NCI-H510A treated with DMSO at 0.1 percent for 48 hours (cell line): ENCODE data around the gene WIPF1.
"Not testable (repeated sequence)": the region's sequence is repeated elsewhere in the genome, so short reads cannot be mapped to it uniquely, and the experiment has no call there.

Source experiments
- DNase-seq: peaks from one replicate; lab custom pipeline; 2025; lab: John Stamatoyannopoulos, UW

The WIPF1 gene

DNA sequence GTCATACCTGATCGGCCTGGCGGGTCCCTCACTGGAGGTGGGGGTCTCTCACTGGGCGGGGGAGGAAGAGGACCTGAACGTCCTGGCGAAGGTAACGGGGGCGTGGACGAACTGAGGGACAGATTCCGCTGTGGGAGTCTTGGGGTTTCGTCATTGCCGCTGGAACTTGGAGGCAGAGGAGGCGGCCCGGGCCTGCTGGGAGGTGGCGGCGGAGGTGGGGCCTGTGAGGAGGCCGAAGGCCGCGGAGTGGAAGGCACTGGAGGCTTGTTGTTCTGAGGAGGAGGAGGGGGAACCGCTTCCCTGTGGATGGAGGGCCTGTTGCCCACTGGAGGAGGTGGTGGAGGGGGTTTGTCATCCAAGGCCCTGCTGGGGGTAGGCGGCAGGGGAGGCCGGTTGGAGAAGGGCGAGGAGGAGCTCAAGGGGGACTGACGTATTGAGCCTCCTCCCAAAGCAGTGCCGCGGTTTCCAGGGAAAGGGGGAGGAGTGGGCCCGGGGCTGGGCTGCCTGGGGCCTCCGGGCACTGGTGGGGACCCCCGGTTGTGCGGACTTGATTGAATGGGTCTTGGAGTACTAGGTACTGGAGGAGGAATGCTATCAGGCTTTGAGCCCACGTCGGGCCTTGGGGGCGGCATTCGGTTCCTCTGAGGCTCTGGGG lies 25.8 kb downstream of the WIPF1 start:
- no peak for DNase-seq

GRCh38 chr2:174570318-174570958 lies 27.2 kb downstream of the WIPF1 start:
- DNase-seq = no peak

- no peak for DNase-seq
Observed at GRCh38 chr2:174569678-174570077, 27.9 kb downstream of the WIPF1 start.

DNA sequence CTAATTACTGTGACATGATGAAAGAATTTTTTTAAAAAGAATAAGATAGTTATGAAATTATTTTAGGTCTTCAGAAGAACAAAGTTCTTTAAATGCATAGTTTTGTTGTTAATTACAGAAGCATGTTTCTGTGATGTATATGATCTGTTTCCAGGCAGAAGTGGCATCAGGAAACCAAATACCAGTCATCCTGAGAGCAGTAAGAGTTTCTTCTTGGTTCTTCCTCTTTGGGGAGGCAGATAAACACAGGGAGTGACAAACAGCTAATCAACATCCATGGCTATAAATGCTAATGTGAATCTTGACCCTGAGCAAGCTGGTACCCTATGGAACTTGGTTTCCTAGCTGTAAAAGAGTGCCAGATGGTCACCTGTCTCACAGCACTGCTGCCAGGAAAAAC lies 29.2 kb downstream of the WIPF1 start:
- no peak for DNase-seq

DNA sequence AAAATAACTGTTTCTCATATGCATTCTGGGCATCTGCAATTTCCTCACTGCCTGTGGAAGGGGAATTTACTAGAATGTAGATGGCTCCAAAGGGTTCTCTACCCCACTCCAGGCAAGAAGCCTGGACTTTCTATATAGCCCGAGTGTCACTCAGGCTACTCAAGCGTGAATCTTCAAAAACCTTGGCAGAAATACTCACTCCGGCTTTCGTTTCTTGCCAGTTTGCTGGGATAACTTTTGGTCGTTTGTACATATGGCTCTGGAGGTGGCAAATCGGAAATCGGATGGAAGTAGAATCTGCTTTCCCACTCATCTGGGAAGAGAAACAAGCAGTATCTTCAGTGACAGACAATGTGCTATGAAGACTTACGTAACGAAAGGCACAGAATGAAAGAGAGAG lies 30.7 kb downstream of the WIPF1 start:
- DNase-seq = no peak

DNA sequence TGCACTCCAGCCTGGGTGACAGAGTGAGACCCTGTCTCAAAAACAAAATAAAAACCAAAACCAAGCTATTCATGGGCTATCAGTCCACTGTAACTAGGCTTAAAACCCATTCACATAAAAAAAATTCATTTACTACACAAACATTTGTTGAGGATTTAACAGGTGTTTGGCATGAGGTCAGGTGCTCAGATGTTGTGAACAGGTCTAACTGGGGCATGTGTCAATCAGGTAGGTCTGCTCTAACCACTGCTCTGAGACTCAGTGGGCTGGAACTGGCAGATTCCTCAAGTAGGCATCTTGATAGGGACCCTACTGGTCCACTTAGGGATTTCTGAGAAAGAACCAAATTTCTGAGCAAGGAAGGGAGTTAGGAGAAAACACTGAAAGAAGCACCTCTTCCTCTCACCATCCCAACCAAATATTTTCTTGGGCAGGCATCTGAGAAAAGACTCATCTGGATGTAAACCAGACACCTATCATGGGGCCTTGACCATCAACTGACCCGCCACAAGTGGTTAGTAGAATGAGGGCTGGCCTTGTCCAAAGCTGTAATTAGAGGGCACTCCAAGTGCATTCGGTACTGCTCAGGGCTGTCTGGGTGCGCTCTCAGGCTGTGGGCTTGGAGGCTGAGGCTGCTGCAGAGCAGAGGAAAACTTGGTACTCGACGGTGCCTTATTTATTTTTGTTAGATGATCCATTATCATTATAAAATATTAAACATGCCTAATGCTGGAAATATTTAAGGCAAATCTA lies 33.9 kb downstream of the WIPF1 start:
- DNase-seq = no peak

GRCh38 chr2:174561972-174562370 lies 35.6 kb downstream of the WIPF1 start:
- no peak for DNase-seq

GRCh38 chr2:174561283-174561971 lies 36.2 kb downstream of the WIPF1 start:
- DNase-seq = no peak

DNA sequence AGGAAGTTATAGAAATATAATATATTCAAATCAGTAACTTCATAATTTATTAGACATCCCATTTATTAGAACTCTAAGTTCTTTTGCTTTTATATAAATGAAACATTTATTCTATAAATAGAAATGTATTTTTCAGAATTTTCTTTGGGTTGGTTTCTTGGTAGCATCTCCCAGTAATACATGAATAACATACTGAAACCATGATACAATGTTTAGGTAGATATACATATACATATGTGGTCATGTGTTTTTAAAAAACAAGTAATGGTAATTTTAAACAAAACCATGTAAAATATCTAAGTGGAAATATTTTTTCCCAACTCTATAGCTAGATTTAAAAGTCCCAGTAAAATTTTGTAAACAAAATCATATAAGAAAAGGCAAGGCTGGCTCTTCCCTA lies 36.9 kb downstream of the WIPF1 start:
- DNase-seq = no peak

GRCh38 chr2:174555998-174556397 lies 41.6 kb downstream of the WIPF1 start:
- no peak for DNase-seq

DNA sequence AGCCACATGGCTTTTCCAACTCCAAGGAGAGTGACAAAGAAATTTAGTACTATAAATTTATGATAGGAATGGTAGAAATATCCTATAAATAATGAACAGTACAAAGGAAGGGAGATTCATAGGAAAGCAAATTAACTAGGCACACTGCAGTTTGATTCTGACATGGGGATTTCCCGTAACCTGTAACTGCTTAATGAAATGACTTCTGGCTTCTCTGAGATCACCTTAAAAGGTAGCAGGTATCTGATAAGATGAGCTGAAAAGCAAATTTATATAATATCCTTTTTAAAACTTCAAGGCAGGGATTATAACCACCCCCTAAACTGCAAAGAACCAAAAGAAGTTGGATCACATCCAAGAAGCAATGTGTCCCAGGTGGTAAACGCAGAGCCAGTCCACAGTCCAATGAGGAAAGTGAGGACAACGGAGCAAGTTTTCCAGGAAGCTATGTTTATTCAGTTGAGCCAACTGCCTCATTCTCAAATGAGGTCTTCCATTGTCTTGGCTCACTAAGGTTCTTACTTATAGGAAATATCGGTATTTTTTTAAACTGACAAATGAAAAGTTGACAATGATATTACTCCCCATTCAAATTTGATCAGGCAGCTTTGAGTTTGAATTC lies 43.0 kb downstream of the WIPF1 start:
- DNase-seq = no peak

DNA sequence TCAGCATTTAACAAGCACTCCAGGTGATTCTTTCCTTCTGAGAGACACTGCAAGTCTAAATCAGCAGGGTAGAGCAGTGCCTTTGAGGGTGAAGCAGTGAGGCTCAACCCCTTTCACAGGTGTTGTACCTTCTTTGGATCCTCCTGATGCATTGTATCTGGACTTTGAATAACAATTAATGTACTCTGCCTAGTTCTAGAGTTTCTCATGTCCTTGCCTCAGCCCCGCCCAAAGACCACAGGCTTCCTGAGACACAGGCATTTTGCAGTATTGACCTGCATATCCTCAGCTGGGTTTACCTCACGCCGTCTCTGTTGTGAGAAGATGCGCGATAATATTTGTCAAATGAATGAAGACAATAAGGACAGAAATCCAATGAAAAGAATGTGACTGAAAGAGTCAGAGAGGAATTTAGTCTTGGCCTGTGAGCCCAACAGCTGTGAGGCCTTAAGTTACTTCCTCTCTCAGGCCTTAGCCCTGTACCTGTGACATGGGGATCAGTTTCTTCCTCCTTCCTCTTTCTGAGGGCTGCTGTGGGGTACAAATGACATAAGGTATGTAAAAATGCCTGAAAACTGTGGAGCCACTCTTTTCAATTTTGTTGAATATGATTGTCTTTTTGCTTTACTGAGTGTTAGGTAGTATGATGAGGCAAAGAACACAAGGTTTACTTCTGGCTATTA lies 43.7 kb downstream of the WIPF1 start:
- DNase-seq = no peak

DNA sequence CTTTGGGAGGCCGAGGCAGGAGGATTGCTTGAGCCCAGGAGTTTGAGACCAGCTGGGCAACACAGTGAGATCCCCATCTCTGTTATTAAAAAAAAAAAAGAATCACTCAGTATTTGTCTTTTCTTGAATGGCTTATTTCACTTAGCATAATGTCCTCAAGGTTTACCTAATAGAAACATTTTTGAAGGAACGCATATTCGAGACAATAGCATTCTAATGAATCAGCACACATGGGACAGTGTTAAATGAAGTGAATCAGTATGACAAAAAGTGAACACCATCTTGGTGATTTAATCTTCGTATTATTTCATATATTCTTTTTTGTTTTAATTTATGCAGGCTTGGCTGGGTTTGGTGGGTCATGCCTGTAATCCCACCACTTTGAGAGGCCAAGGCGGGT lies 44.7 kb downstream of the WIPF1 start:
- no peak for DNase-seq

DNA sequence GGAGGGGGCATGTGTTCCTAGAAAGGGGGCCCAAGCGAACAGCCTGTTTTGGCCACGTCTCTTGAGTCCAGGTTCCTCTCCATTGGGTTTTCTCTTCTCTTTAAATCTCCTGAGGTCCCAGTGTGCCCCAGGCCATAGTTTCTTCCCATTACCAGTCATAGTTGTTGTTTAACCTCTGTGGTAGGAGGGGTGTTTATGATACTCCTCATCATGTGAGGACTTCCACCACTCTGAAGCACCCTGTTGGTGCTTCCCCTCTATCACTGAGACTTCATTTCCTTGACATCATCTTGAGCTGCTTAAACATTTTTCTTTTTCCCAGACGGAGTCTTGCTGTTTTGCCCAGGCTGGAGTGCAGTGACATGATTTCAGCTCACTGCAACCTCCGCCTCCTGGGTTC lies 45.9 kb downstream of the WIPF1 start:
- no peak for DNase-seq

DNA sequence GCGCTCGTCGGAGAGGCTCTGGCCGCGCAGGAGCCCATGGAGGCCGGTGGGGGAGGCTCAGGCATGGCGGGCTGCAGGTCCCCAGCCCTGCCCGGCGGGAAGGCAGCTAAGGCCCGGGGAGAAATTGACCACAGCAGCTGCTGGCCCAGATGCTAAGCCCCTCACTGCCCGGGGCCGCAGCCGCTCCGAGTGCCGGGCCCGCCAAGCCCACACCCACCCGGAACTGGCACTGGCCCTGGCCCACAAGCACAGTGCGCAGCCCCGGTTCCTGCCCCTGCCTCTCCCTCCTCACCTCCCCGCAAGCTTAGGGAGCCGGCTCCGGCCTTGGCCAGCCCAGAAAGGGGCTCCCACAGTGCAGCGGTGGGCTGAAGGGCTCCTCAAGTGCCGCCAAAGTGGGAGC lies 49.0 kb downstream of the WIPF1 start:
- not testable (repeated sequence) for DNase-seq

DNA sequence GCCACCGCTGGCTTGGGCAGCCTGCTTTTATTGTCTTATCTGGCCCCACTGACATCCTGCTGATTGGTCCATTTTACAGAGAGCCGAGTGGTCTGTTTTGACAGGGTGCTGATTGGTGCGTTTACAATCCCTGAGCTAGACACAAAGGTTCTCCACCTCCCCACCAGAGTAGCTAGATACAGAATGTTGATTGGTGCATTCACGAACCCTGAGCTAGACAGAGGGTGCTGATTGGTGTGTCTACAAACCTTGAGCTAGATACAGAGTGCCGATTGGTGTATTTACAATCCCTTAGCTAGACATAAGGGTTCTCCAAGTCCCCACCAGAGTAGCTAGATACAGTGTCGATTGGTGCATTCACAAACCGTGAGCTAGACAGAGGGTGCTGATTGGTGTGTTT lies 49.6 kb downstream of the WIPF1 start:
- not testable (repeated sequence) for DNase-seq

DNA sequence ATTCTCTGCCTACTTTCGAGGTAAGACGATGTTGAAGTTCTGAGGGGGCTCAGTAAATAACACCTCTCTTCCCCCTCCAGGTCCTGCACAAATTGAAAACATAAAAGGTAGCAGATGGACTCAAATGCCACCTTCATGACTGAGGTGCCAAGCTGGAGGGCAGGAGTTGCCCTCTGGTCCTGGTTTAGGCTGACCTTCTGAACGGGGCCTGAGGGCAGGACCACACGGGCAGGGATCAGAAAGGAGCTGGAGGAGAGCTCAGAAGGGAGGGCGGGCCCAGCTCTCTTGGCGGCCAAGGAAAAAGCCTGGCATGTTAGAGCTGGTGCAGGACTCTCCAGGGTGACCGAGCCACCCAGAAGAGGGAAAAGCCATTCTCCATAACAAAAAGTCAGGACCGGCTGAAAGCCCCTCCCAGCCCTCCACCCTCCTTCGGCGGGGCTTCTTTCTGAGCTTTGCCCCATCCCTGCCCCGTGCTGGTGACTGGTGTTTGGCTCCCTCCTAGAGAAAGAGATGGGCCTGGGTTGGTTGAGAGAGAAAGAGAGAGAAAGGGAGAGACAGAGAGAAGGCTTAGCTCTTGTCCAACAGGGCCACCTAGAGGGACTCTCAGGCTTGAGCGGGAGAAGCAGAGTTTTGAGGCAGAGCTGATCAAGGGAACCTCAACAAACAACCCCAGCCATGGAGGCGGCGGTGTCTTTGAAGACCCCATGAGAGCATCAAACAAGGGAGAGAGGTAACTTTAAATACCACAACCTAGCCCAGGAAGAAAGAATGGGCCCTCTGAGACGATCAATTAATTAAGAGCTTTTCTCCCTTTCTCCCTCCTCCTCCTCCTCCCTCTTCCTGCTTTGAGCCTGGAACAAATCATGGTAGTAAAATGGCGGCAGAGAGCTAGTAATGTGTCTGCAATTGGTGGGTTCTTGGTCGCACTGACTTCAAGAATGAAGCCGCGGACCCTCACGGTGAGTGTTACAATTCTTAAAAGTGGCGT lies 50.8 kb downstream of the WIPF1 start:
- DNase-seq = peak; percentile 19

DNA sequence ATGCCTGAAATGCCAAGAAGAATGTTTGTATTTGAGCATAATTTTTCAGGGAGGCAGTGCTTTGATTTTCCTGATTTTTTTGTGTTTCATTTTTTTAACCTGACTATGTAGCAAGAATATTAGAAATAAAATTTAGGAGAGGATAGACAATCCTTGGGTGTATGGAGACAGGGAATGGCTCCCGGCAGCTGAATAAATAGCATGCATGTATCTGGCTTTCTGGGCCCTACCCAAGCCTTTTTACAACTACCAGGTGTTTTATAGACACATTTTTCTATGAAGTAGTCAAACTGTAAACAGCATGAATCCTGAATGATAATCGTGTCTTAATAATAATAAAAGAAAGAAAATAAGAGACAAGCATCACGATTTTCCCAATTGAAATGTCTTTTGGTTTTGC lies 52.4 kb downstream of the WIPF1 start:
- no peak for DNase-seq

DNA sequence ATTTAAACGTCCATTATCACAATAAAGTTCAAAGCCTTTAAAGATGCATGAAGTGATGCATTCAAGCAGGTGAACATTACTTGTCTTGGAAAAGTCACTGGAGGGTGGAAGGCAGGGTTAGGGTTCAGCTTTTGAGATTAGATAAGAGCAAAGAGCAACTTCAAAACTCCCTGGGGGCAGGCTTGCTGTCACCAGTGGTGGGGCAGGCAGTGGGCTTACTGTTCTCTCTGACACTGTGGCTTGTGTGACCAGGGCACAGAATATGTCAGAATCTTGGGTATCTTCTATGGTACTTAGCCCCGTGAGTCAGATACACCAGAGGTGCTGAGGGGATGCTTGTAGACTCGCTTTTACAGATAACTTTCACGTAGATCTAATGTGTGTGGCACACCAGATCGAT lies 52.8 kb downstream of the WIPF1 start:
- no peak for DNase-seq

DNA sequence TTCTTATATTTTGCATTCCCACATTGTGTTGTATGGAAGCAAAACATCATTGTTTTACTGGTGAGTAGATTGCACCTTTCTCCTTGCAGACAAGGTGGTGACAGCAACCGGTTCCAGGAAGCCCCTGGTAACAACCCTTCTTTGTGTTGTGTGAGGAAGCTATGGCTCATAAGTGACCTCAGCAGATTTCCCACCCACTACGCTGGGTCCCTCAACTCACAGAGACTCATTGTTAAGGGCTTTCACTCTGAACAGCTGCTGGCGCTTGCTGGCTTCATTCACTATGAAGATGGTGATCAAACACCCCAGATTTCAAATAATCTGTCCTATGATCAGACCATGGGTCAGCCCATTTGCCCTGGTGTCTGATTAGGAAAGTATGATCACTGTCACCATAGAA lies 53.4 kb downstream of the WIPF1 start:
- DNase-seq = no peak

- no peak for DNase-seq
Observed at GRCh38 chr2:174540893-174541292, 56.7 kb downstream of the WIPF1 start.
